ENCODE measurements around the gene CCDC117. TPM values are rescaled to one million over a fixed set of nuclear protein-coding genes. Genes with fewer than 3 reads are reported as not detected.

The CCDC117 gene
- total RNA-seq, 2 experiments from 2014 or later, result 14.2 to 16.1 TPM

- no peak for ATAC-seq (ENCODE audit: poor library complexity)
- Mint-ChIP-seq H3K27ac (no peak overlapping the region), H3K9me3 (no peaks in the 10 kb centered on the region), H3K4me3 (no peak overlapping the region), H3K4me1 (ENCODE audit: low read depth) (no peaks in the 10 kb centered on the region), H3K27me3 (no peaks in the 10 kb centered on the region), H3K36me3 (ENCODE audit: low read depth) (peaks cover 8% of the 10 kb centered on the region)
- intact Hi-C loops (cut with DNase I, micrococcal nuclease), result loop anchor here in 1 of 2 experiments (10.0 kb wide), 1 partner anchor 813 kb away; no protein-coding TSS in a partner anchor
- no peaks in the 10 kb centered on the region for H3K36me3 ChIP-seq (ENCODE audit: insufficient read depth, low read length)
- CTCF ChIA-PET, result no interaction called here
- POLR2A ChIA-PET, result interaction anchor here (0.7 kb wide), 1 partner anchor 25 kb away, joined by 3 read pairs; no protein-coding TSS in a partner anchor
- no peaks in the 10 kb centered on the region for H3K9me3 ChIP-seq (ENCODE audit: control insufficient read depth in 1 of 2, insufficient read depth in 1 of 2, low read length in 2 of 2)
- no peaks in the 10 kb centered on the region for H3K4me1 ChIP-seq (ENCODE audit: insufficient read depth, low read length)
- H3K4me3 ChIP-seq (ENCODE audit: low read length), result no peak overlapping the region
- no peak for TF ChIP-seq CTCF (IDR thresholded peaks at IDR 0.05)
- H3K27ac ChIP-seq (ENCODE audit: low read depth in 1 of 2, low read length in 2 of 2), result no peak overlapping the region
- no peak for DNase-seq
- no peaks in the 10 kb centered on the region for H3K27me3 ChIP-seq (ENCODE audit: control insufficient read depth in 1 of 2, insufficient read depth in 2 of 2, low read length in 2 of 2)
Observed at GRCh38 chr22:28837640-28838039, 65.1 kb downstream of the CCDC117 start.

Other genes with a start within 250 kb of the CCDC117 start
- 1 to 10 TPM; 4.6 to 5.7 TPM for gene TTC28, start 92.9 kb upstream of the CCDC117 start, total RNA-seq
- 1 to 10 TPM; 2.6 to 4.0 TPM for gene CHEK2, start 30.9 kb upstream of the CCDC117 start, total RNA-seq
- gene HSCB, start 30.7 kb upstream of the CCDC117 start, total RNA-seq, result 1 to 10 TPM; 3.4 to 3.7 TPM
- 100 to 1,000 TPM; 180 to 190 TPM for gene XBP1, start 27.9 kb downstream of the CCDC117 start, total RNA-seq
- under 1 TPM; 0.38 to 0.61 TPM for gene ZNRF3, start 110.9 kb downstream of the CCDC117 start, total RNA-seq